ENCODE data around the gene MTCL3.

MTCL3 gene

GRCh38 chr6:127453845-127454619 is 65.1 kb downstream of the MTCL3 start:
- CTCF ChIA-PET = interaction anchor here (1.4 kb wide), 1 partner anchor 85 kb away, joined by 4 read pairs; no protein-coding TSS in a partner anchor
- no peaks in the 10 kb centered on the region for H3K27me3 Mint-ChIP-seq (ENCODE audit: insufficient read depth, unreplicated experiment)
- H3K27ac Mint-ChIP-seq (ENCODE audit: low read depth, unreplicated experiment) = no peak overlapping the region
- H3K36me3 Mint-ChIP-seq (ENCODE audit: insufficient read depth, unreplicated experiment) = no peaks in the 10 kb centered on the region
- no peak for TF ChIP-seq CTCF (IDR thresholded peaks at IDR 0.05; ENCODE audit: unreplicated experiment)
- H3K4me1 Mint-ChIP-seq (ENCODE audit: insufficient read depth, unreplicated experiment) = peaks cover 10% of the 10 kb centered on the region
- H3K4me3 Mint-ChIP-seq (ENCODE audit: unreplicated experiment) = no peak overlapping the region
- BruUV-seq (replicated peaks) = no TSS peak
- POLR2A ChIA-PET = interaction anchor here (0.6 kb wide), 1 partner anchor 99 kb away, joined by 3 read pairs; no protein-coding TSS in a partner anchor
- no peak for DNase-seq (ENCODE audit: unreplicated experiment)
- H3K9me3 Mint-ChIP-seq (ENCODE audit: unreplicated experiment) = no peaks in the 10 kb centered on the region
- intact Hi-C loops (cut with micrococcal nuclease) = no loop called here

- CTCF ChIA-PET = interaction anchor here (0.9 to 1.6 kb wide), 2 partner anchors 9 to 11 kb away, joined by 3 to 5 read pairs; no protein-coding TSS in a partner anchor
- Mint-ChIP-seq H3K9me3 (ENCODE audit: unreplicated experiment) (no peaks in the 10 kb centered on the region), H3K4me1 (ENCODE audit: insufficient read depth, unreplicated experiment) (peaks cover 6% of the 10 kb centered on the region), H3K27ac (ENCODE audit: low read depth, unreplicated experiment) (no peak overlapping the region), H3K27me3 (ENCODE audit: insufficient read depth, unreplicated experiment) (no peaks in the 10 kb centered on the region), H3K4me3 (ENCODE audit: unreplicated experiment) (no peak overlapping the region), H3K36me3 (ENCODE audit: insufficient read depth, unreplicated experiment) (no peaks in the 10 kb centered on the region)
- no peak for DNase-seq (ENCODE audit: unreplicated experiment)
- POLR2A ChIA-PET = no interaction called here
- intact Hi-C loops (cut with micrococcal nuclease) = no loop called here
- TF ChIP-seq CTCF (IDR thresholded peaks at IDR 0.05; ENCODE audit: unreplicated experiment) = no peak
- no TSS peak for BruUV-seq (replicated peaks)
Measured at GRCh38 chr6:127452803-127453202, 66.3 kb downstream of the MTCL3 start.

- DNase-seq (ENCODE audit: unreplicated experiment) = no peak
- Mint-ChIP-seq H3K27me3 (ENCODE audit: insufficient read depth, unreplicated experiment) (no peaks in the 10 kb centered on the region), H3K4me3 (ENCODE audit: unreplicated experiment) (no peak overlapping the region), H3K27ac (ENCODE audit: low read depth, unreplicated experiment) (no peak overlapping the region), H3K36me3 (ENCODE audit: insufficient read depth, unreplicated experiment) (no peaks in the 10 kb centered on the region), H3K9me3 (ENCODE audit: unreplicated experiment) (no peaks in the 10 kb centered on the region), H3K4me1 (ENCODE audit: insufficient read depth, unreplicated experiment) (no peaks in the 10 kb centered on the region)
- intact Hi-C loops (cut with micrococcal nuclease) = no loop called here
- BruUV-seq (replicated peaks) = no TSS peak
- TF ChIP-seq CTCF (IDR thresholded peaks at IDR 0.05; ENCODE audit: unreplicated experiment) = no peak
- ChIA-PET POLR2A (no interaction called here), CTCF (interaction anchor here (0.6 to 1.6 kb wide), 2 partner anchors 12 to 87 kb away, joined by 3 read pairs; no protein-coding TSS in a partner anchor)
Measured at GRCh38 chr6:127451388-127451787, 67.7 kb downstream of the MTCL3 start.

- no TSS peak for BruUV-seq (replicated peaks)
- no peaks in the 10 kb centered on the region for H3K27me3 Mint-ChIP-seq (ENCODE audit: insufficient read depth, unreplicated experiment)
- no peaks in the 10 kb centered on the region for H3K4me1 Mint-ChIP-seq (ENCODE audit: insufficient read depth, unreplicated experiment)
- no peak for TF ChIP-seq CTCF (IDR thresholded peaks at IDR 0.05; ENCODE audit: unreplicated experiment)
- CTCF ChIA-PET = interaction anchor here (0.5 to 1.5 kb wide), 7 partner anchors 19 to 144 kb away, joined by 3 to 5 read pairs (median 4); no protein-coding TSS in a partner anchor
- no peak for DNase-seq (ENCODE audit: unreplicated experiment)
- no peaks in the 10 kb centered on the region for H3K9me3 Mint-ChIP-seq (ENCODE audit: unreplicated experiment)
- H3K36me3 Mint-ChIP-seq (ENCODE audit: insufficient read depth, unreplicated experiment) = no peaks in the 10 kb centered on the region
- intact Hi-C loops (cut with micrococcal nuclease) = no loop called here
- POLR2A ChIA-PET = no interaction called here
- no peak overlapping the region for H3K27ac Mint-ChIP-seq (ENCODE audit: low read depth, unreplicated experiment)
- no peak overlapping the region for H3K4me3 Mint-ChIP-seq (ENCODE audit: unreplicated experiment)
Measured at GRCh38 chr6:127447780-127448179, 71.4 kb downstream of the MTCL3 start.

Data from MCF 10A (cell line).